Neural progenitor cell (in vitro differentiated cells): Measurements from ENCODE around the gene SAG.

Experiments used
- EZH2 ChIP-seq: fragments of 200-600 bp; sonication (generic); IDR thresholded peaks from 2 replicates; pipeline ENCODE4 v1.6.1; 2017; ENCODE audit warnings: antibody characterized with exemption, mild to moderate bottlenecking, moderate library complexity
- EZH2phosphoT487 ChIP-seq: fragments of 200-600 bp; sonication (generic); IDR thresholded peaks from 2 replicates; pipeline ENCODE4 v1.6.1; 2017; ENCODE audit warnings: antibody characterized with exemption
- TF ChIP-seq, protein P1 (sequence below): fragments of 200-600 bp; sonication (generic); IDR thresholded peaks from 2 replicates; pipeline ENCODE4 v1.5.1; 2017; ENCODE audit warnings: antibody characterized with exemption, mild to moderate bottlenecking

DNA sequence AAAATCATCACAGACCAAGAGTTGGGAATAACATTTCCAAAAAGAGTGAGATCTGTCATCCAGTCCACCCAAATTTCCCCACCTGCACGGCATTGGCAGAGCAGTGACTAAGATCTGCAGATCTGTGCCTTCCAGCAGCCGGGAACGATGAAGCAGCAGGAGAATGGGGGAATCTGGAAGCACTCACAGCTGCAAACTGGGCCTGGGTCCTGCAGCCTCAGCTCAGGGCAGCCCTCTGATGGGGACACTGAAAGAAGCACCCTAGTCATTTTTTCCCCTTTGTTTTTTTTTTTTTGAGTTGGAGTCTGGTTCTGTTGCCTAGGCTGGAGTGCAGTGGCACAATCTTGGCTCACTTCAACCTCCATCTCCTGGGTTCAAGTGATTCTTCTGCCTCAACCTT is 4.4 kb upstream of the SAG start:
- TF ChIP-seq, protein P1, sequence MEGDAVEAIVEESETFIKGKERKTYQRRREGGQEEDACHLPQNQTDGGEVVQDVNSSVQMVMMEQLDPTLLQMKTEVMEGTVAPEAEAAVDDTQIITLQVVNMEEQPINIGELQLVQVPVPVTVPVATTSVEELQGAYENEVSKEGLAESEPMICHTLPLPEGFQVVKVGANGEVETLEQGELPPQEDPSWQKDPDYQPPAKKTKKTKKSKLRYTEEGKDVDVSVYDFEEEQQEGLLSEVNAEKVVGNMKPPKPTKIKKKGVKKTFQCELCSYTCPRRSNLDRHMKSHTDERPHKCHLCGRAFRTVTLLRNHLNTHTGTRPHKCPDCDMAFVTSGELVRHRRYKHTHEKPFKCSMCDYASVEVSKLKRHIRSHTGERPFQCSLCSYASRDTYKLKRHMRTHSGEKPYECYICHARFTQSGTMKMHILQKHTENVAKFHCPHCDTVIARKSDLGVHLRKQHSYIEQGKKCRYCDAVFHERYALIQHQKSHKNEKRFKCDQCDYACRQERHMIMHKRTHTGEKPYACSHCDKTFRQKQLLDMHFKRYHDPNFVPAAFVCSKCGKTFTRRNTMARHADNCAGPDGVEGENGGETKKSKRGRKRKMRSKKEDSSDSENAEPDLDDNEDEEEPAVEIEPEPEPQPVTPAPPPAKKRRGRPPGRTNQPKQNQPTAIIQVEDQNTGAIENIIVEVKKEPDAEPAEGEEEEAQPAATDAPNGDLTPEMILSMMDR = no peak
- TF ChIP-seq EZH2 (no peak), EZH2phosphoT487 (no peak)
